ENCODE results near the gene SDK2.

SDK2 gene

GRCh38 chr17:73591296-73592078 lies 52.8 kb downstream of the SDK2 start:
- Histone ChIP-seq H3K9me3 (ENCODE audit: control insufficient read depth, insufficient read depth, low read length) (no peaks in the 10 kb centered on the region), H3K4me1 (ENCODE audit: control insufficient read depth, insufficient read depth, low read length) (peaks cover 11% of the 10 kb centered on the region), H3K9ac (ENCODE audit: low read depth, low read length) (no peak overlapping the region), H3K36me3 (ENCODE audit: control insufficient read depth, insufficient read depth, low read length) (no peaks in the 10 kb centered on the region), H3K4me3 (ENCODE audit: low read depth, low read length) (no peak overlapping the region), H3K27me3 (ENCODE audit: control insufficient read depth, insufficient read depth, low read length) (no peaks in the 10 kb centered on the region)

- H3K4me3 ChIP-seq (ENCODE audit: low read depth, low read length): no peak overlapping the region
- H3K4me1 ChIP-seq (ENCODE audit: control insufficient read depth, insufficient read depth, low read length): peaks cover 13% of the 10 kb centered on the region
- no peaks in the 10 kb centered on the region for H3K27me3 ChIP-seq (ENCODE audit: control insufficient read depth, insufficient read depth, low read length)
- H3K9ac ChIP-seq (ENCODE audit: low read depth, low read length): no peak overlapping the region
- H3K9me3 ChIP-seq (ENCODE audit: control insufficient read depth, insufficient read depth, low read length): no peaks in the 10 kb centered on the region
- H3K36me3 ChIP-seq (ENCODE audit: control insufficient read depth, insufficient read depth, low read length): no peaks in the 10 kb centered on the region
These were observed 54.8 kb downstream of the SDK2 start for GRCh38 chr17:73589363-73589980.

- Histone ChIP-seq H3K9ac (ENCODE audit: low read depth, low read length) (no peak overlapping the region), H3K27me3 (ENCODE audit: control insufficient read depth, insufficient read depth, low read length) (no peaks in the 10 kb centered on the region), H3K9me3 (ENCODE audit: control insufficient read depth, insufficient read depth, low read length) (no peaks in the 10 kb centered on the region), H3K4me3 (ENCODE audit: low read depth, low read length) (no peak overlapping the region), H3K4me1 (ENCODE audit: control insufficient read depth, insufficient read depth, low read length) (peaks cover 13% of the 10 kb centered on the region), H3K36me3 (ENCODE audit: control insufficient read depth, insufficient read depth, low read length) (no peaks in the 10 kb centered on the region)
These were observed 55.4 kb downstream of the SDK2 start for GRCh38 chr17:73588891-73589290.

GRCh38 chr17:73588301-73588846 lies 55.9 kb downstream of the SDK2 start:
- Histone ChIP-seq H3K4me3 (ENCODE audit: low read depth, low read length) (no peak overlapping the region), H3K9me3 (ENCODE audit: control insufficient read depth, insufficient read depth, low read length) (no peaks in the 10 kb centered on the region), H3K36me3 (ENCODE audit: control insufficient read depth, insufficient read depth, low read length) (no peaks in the 10 kb centered on the region), H3K9ac (ENCODE audit: low read depth, low read length) (no peak overlapping the region), H3K27me3 (ENCODE audit: control insufficient read depth, insufficient read depth, low read length) (no peaks in the 10 kb centered on the region), H3K4me1 (ENCODE audit: control insufficient read depth, insufficient read depth, low read length) (peaks cover 13% of the 10 kb centered on the region)

- Histone ChIP-seq H3K4me3 (ENCODE audit: low read depth, low read length) (no peak overlapping the region), H3K27me3 (ENCODE audit: control insufficient read depth, insufficient read depth, low read length) (no peaks in the 10 kb centered on the region), H3K9me3 (ENCODE audit: control insufficient read depth, insufficient read depth, low read length) (no peaks in the 10 kb centered on the region), H3K36me3 (ENCODE audit: control insufficient read depth, insufficient read depth, low read length) (no peaks in the 10 kb centered on the region), H3K4me1 (ENCODE audit: control insufficient read depth, insufficient read depth, low read length) (peaks cover 13% of the 10 kb centered on the region), H3K9ac (ENCODE audit: low read depth, low read length) (no peak overlapping the region)
These were observed 57.2 kb downstream of the SDK2 start for GRCh38 chr17:73586921-73587602.

- no peak overlapping the region for H3K4me3 ChIP-seq (ENCODE audit: low read depth, low read length)
- H3K9me3 ChIP-seq (ENCODE audit: control insufficient read depth, insufficient read depth, low read length): no peaks in the 10 kb centered on the region
- no peaks in the 10 kb centered on the region for H3K36me3 ChIP-seq (ENCODE audit: control insufficient read depth, insufficient read depth, low read length)
- H3K4me1 ChIP-seq (ENCODE audit: control insufficient read depth, insufficient read depth, low read length): peaks cover 13% of the 10 kb centered on the region
- no peaks in the 10 kb centered on the region for H3K27me3 ChIP-seq (ENCODE audit: control insufficient read depth, insufficient read depth, low read length)
- no peak overlapping the region for H3K9ac ChIP-seq (ENCODE audit: low read depth, low read length)
These were observed 57.9 kb downstream of the SDK2 start for GRCh38 chr17:73586275-73586832.

GRCh38 chr17:73585583-73585982 lies 58.7 kb downstream of the SDK2 start:
- Histone ChIP-seq H3K4me3 (ENCODE audit: low read depth, low read length) (no peak overlapping the region), H3K36me3 (ENCODE audit: control insufficient read depth, insufficient read depth, low read length) (no peaks in the 10 kb centered on the region), H3K4me1 (ENCODE audit: control insufficient read depth, insufficient read depth, low read length) (peaks cover 13% of the 10 kb centered on the region), H3K9me3 (ENCODE audit: control insufficient read depth, insufficient read depth, low read length) (no peaks in the 10 kb centered on the region), H3K27me3 (ENCODE audit: control insufficient read depth, insufficient read depth, low read length) (no peaks in the 10 kb centered on the region), H3K9ac (ENCODE audit: low read depth, low read length) (no peak overlapping the region)

- Histone ChIP-seq H3K4me1 (ENCODE audit: control insufficient read depth, insufficient read depth, low read length) (peaks cover 13% of the 10 kb centered on the region), H3K27me3 (ENCODE audit: control insufficient read depth, insufficient read depth, low read length) (no peaks in the 10 kb centered on the region)
These were observed 59.3 kb downstream of the SDK2 start for GRCh38 chr17:73584987-73585386.

GRCh38 chr17:73584049-73584448 lies 60.2 kb downstream of the SDK2 start:
- H3K9ac ChIP-seq (ENCODE audit: low read depth, low read length): no peak overlapping the region

More at GRCh38 chr17:73584987-73585386, 59.3 kb downstream of the SDK2 start:
- Histone ChIP-seq H3K4me3 (ENCODE audit: low read depth, low read length) (no peak overlapping the region), H3K9me3 (ENCODE audit: control insufficient read depth, insufficient read depth, low read length) (no peaks in the 10 kb centered on the region), H3K9ac (ENCODE audit: low read depth, low read length) (no peak overlapping the region), H3K36me3 (ENCODE audit: control insufficient read depth, insufficient read depth, low read length) (no peaks in the 10 kb centered on the region)

GRCh38 chr17:73582821-73583220 lies 61.4 kb downstream of the SDK2 start:
- Histone ChIP-seq H3K9me3 (ENCODE audit: control insufficient read depth, insufficient read depth, low read length) (no peaks in the 10 kb centered on the region), H3K9ac (ENCODE audit: low read depth, low read length) (no peak overlapping the region), H3K27me3 (ENCODE audit: control insufficient read depth, insufficient read depth, low read length) (no peaks in the 10 kb centered on the region), H3K36me3 (ENCODE audit: control insufficient read depth, insufficient read depth, low read length) (no peaks in the 10 kb centered on the region), H3K4me1 (ENCODE audit: control insufficient read depth, insufficient read depth, low read length) (peaks cover 11% of the 10 kb centered on the region), H3K4me3 (ENCODE audit: low read depth, low read length) (no peak overlapping the region)

More at GRCh38 chr17:73584049-73584448, 60.2 kb downstream of the SDK2 start:
- peaks cover 13% of the 10 kb centered on the region for H3K4me1 ChIP-seq (ENCODE audit: control insufficient read depth, insufficient read depth, low read length)
- H3K27me3 ChIP-seq (ENCODE audit: control insufficient read depth, insufficient read depth, low read length): no peaks in the 10 kb centered on the region
- no peaks in the 10 kb centered on the region for H3K36me3 ChIP-seq (ENCODE audit: control insufficient read depth, insufficient read depth, low read length)
- H3K4me3 ChIP-seq (ENCODE audit: low read depth, low read length): no peak overlapping the region
- H3K9me3 ChIP-seq (ENCODE audit: control insufficient read depth, insufficient read depth, low read length): no peaks in the 10 kb centered on the region

- Histone ChIP-seq H3K4me3 (ENCODE audit: low read depth, low read length) (no peak overlapping the region), H3K4me1 (ENCODE audit: control insufficient read depth, insufficient read depth, low read length) (peaks cover 11% of the 10 kb centered on the region), H3K9ac (ENCODE audit: low read depth, low read length) (no peak overlapping the region), H3K36me3 (ENCODE audit: control insufficient read depth, insufficient read depth, low read length) (no peaks in the 10 kb centered on the region), H3K9me3 (ENCODE audit: control insufficient read depth, insufficient read depth, low read length) (no peaks in the 10 kb centered on the region), H3K27me3 (ENCODE audit: control insufficient read depth, insufficient read depth, low read length) (no peaks in the 10 kb centered on the region)
These were observed 61.9 kb downstream of the SDK2 start for GRCh38 chr17:73582359-73582758.
